T-helper 1 cell treated with Interleukin-12 subunit alpha and Interleukin-12 subunit beta and Interleukin-4 antibody, amounts not matched to agents 30 μg/mL and 1 μg/mL, for 36 hours (primary cell): ENCODE results near the gene PHTF2.

Source experiments
- H3K27ac Mint-ChIP-seq: one replicate; pipeline ENCODE4 v1.8.0; 2021; ENCODE audit warnings: mild to moderate bottlenecking, mixed read lengths
- H3K27me3 Mint-ChIP-seq: one replicate; pipeline ENCODE4 v1.8.0; 2021; ENCODE audit warnings: low read depth, mixed read lengths
- H3K36me3 Mint-ChIP-seq: one replicate; pipeline ENCODE4 v1.8.0; 2021; ENCODE audit warnings: low read depth, mixed read lengths
- H3K4me1 Mint-ChIP-seq: one replicate; pipeline ENCODE4 v1.8.0; 2021; ENCODE audit warnings: low read depth, mixed read lengths
- H3K4me3 Mint-ChIP-seq: one replicate; pipeline ENCODE4 v1.8.0; 2021; ENCODE audit warnings: mild to moderate bottlenecking, moderate library complexity, mixed read lengths
- H3K9me3 Mint-ChIP-seq: one replicate; pipeline ENCODE4 v1.8.0; 2021; ENCODE audit warnings: mixed read lengths

PHTF2 gene

DNA sequence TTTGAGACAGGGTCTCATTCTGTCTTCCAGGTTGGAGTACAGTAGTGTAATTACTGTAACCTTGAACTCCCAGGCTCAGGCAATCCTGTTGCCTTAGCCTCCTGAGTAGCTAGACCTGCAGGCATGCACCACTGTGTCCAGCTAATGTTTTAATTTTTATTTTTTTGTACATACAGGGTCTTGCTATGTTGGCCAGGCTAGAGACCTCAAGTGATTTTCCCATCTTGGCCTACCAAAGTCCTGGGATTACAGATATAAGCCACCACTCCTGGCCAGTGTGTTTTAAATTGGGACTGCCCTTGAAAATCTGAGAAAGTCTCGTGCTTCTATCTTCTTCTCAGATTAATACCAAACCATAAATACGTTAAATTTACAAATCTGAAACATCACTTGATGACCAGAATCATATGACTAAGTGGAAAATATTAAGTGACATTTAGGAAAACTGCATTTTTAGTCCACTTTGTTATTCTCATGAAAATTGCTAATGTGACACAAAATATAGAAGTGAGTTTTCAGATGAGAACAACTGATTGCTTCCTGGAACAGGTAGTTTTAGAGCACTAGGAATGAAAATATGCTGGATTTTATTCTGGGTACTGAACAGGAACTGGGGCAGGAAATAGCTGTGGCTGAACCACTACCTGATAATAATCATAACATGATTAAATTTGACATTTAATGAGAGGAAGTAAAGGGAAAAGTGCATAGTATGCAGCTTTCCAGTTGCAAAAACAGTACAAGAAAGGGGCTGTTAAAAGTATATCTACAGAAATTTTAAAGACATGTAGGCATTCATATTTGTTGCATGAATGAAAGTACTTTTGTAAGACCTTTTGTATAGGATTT lies 4.2 kb downstream of the PHTF2 start:
- H3K27me3 Mint-ChIP-seq = no peaks in the 10 kb centered on the region
- peaks cover 36% of the 10 kb centered on the region for H3K36me3 Mint-ChIP-seq
- H3K27ac Mint-ChIP-seq = peak overlapping the region; percentile 71
- H3K4me1 Mint-ChIP-seq = peaks cover 42% of the 10 kb centered on the region
- peak overlapping the region; percentile 55 for H3K4me3 Mint-ChIP-seq
- peaks cover 31% of the 10 kb centered on the region for H3K9me3 Mint-ChIP-seq

- no peak overlapping the region for H3K27ac Mint-ChIP-seq
- H3K36me3 Mint-ChIP-seq = peaks cover 40% of the 10 kb centered on the region
- H3K4me1 Mint-ChIP-seq = peaks cover 30% of the 10 kb centered on the region
- H3K4me3 Mint-ChIP-seq = no peak overlapping the region
- peaks cover 45% of the 10 kb centered on the region for H3K9me3 Mint-ChIP-seq
- no peaks in the 10 kb centered on the region for H3K27me3 Mint-ChIP-seq
Observed at GRCh38 chr7:77806425-77806824, 7.9 kb downstream of the PHTF2 start.

GRCh38 chr7:77808517-77808916 lies 9.9 kb downstream of the PHTF2 start:
- peaks cover 46% of the 10 kb centered on the region for H3K36me3 Mint-ChIP-seq

DNA sequence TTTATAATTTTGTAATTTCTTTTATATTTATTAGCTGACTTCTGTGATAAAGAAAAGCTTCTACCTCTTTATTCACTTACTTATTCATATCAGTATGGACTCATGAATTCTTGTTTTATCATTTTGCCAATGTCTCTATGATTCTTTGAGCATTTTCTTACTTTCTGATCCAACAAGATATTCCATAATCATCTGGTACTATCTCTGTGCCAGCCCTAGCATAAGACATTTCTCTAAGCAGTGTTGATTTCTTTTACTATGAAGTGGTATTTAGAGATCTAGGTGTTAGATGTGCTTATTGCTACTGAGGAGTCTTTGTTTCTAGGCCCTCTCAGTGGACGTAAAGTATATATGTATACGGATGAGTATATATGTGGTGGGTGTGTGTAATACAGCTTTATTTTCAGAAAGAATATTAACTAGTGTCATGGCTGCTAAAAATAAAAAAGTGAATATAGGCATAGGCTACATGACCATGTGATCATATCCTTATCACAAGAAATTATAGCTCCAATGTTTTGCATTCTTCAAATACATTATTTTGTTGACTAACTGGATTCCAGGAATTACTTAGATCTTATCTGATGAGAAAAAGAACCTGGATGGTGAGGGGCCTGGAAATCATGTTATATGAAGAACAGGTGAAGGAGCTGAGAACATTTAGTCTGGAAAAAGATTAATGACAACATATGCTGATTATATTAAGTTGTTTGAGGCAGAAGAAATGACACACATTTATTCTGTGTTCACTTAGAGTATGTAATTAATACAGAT lies 13.1 kb downstream of the PHTF2 start:
- H3K36me3 Mint-ChIP-seq = peaks cover 39% of the 10 kb centered on the region
- no peaks in the 10 kb centered on the region for H3K27me3 Mint-ChIP-seq
- H3K27ac Mint-ChIP-seq = no peak overlapping the region
- peaks cover 7% of the 10 kb centered on the region for H3K4me1 Mint-ChIP-seq
- H3K9me3 Mint-ChIP-seq = peaks cover 35% of the 10 kb centered on the region
- H3K4me3 Mint-ChIP-seq = no peak overlapping the region

More at GRCh38 chr7:77808517-77808916, 9.9 kb downstream of the PHTF2 start:
- H3K27me3 Mint-ChIP-seq = no peaks in the 10 kb centered on the region
- H3K4me3 Mint-ChIP-seq = no peak overlapping the region
- no peak overlapping the region for H3K27ac Mint-ChIP-seq
- H3K4me1 Mint-ChIP-seq = peaks cover 19% of the 10 kb centered on the region
- H3K9me3 Mint-ChIP-seq = peaks cover 45% of the 10 kb centered on the region

- H3K27ac Mint-ChIP-seq = no peak overlapping the region
- H3K27me3 Mint-ChIP-seq = no peaks in the 10 kb centered on the region
- H3K36me3 Mint-ChIP-seq = peaks cover 40% of the 10 kb centered on the region
- H3K4me3 Mint-ChIP-seq = no peak overlapping the region
- H3K4me1 Mint-ChIP-seq = peaks cover 7% of the 10 kb centered on the region
- peaks cover 35% of the 10 kb centered on the region for H3K9me3 Mint-ChIP-seq
Observed at GRCh38 chr7:77812290-77812685, 13.7 kb downstream of the PHTF2 start.

DNA sequence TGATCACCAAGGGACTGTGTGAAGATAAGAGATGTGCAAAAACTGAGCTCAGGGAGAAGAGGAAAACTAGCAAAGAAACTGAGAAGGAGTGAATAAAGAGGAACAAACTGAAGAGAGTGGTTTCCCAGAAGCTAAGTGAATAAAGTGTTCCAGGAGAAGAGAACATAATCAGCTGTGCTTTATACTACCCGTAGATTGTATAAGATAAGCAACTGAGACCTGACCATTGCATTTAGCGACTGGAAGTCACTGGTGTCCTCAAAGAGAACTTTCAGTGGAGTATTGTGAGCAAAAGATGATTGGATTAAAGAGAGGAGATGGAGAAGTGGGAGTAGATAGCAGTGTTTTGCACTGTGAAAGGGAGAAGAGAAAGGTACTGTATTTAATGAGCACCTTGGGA lies 14.6 kb downstream of the PHTF2 start:
- H3K4me3 Mint-ChIP-seq = no peak overlapping the region
- H3K9me3 Mint-ChIP-seq = peaks cover 30% of the 10 kb centered on the region
- H3K36me3 Mint-ChIP-seq = peaks cover 41% of the 10 kb centered on the region
- H3K4me1 Mint-ChIP-seq = peaks cover 7% of the 10 kb centered on the region
- no peak overlapping the region for H3K27ac Mint-ChIP-seq
- H3K27me3 Mint-ChIP-seq = no peaks in the 10 kb centered on the region

DNA sequence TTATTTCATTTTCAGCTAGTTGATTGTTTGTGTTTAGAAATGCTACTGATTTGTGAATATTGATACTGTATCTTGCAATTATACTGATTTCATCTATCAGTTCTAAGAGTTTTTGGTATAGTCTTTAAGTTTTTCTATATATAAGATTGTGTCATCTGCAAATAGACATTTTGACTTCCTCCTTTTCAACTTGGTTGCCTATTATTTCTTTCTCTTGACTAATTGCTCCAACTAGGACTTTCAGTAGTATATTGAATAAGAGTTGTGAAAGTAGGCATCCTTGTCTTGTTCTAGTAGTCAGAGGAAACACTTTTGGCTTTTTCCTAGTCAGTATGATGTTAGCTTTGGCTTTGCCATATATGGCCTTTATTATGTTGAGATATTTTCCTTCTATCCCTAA lies 20.4 kb downstream of the PHTF2 start:
- Mint-ChIP-seq H3K27ac (no peak overlapping the region), H3K4me3 (no peak overlapping the region), H3K4me1 (peaks cover 9% of the 10 kb centered on the region), H3K27me3 (no peaks in the 10 kb centered on the region), H3K9me3 (peaks cover 68% of the 10 kb centered on the region), H3K36me3 (peaks cover 74% of the 10 kb centered on the region)

DNA sequence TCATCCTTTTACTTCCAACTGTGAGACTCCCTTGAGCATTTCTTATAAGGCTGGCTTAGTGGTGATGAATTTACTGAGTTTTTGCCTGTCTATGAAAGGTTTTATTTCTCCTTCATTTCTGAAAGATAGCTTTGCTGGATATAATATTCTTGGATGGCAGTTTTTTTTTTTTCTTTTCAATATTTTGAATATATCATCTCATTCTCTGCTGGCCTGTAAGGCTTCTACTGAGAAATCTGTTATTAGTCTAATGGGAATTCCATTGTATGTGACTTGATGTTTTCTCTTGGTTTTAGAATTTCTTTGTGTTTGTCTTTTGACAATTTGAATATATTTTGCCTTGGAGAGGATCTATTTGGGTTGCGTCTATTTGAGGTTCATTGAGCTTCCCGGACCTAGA lies 22.4 kb downstream of the PHTF2 start:
- H3K27ac Mint-ChIP-seq = no peak overlapping the region

DNA sequence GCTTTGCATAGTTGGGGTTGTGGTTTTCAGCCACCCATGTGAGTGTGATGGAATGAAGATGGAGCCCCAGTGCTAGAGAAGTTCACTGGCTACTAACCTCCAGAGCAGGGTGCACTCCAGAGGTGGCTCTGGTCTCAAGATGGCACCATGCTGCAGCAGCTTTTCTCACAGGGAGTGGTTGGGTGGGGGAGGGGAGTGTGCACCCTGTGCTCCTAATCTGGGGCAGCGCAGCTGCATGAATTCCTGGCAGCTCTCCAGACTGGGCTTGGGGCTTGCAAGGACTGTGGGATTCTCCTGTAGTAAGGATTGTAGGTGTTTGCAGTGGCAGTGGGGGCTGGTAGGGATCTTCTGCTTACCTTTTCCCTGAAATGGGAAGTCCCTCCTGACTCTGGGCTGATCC lies 23.7 kb downstream of the PHTF2 start:
- H3K9me3 Mint-ChIP-seq = peaks cover 70% of the 10 kb centered on the region
- no peak overlapping the region for H3K4me3 Mint-ChIP-seq
- H3K27me3 Mint-ChIP-seq = no peaks in the 10 kb centered on the region
- H3K4me1 Mint-ChIP-seq = peaks cover 16% of the 10 kb centered on the region
- H3K36me3 Mint-ChIP-seq = peaks cover 70% of the 10 kb centered on the region
- H3K27ac Mint-ChIP-seq = no peak overlapping the region

More for the DNA sequence above, 22.4 kb downstream of the PHTF2 start:
- H3K36me3 Mint-ChIP-seq = peaks cover 77% of the 10 kb centered on the region
- H3K4me1 Mint-ChIP-seq = peaks cover 15% of the 10 kb centered on the region
- no peaks in the 10 kb centered on the region for H3K27me3 Mint-ChIP-seq
- no peak overlapping the region for H3K4me3 Mint-ChIP-seq
- peaks cover 73% of the 10 kb centered on the region for H3K9me3 Mint-ChIP-seq

GRCh38 chr7:77823787-77824186 lies 25.2 kb downstream of the PHTF2 start:
- no peak overlapping the region for H3K4me3 Mint-ChIP-seq
- peaks cover 60% of the 10 kb centered on the region for H3K9me3 Mint-ChIP-seq
- H3K4me1 Mint-ChIP-seq = peaks cover 20% of the 10 kb centered on the region
- no peaks in the 10 kb centered on the region for H3K27me3 Mint-ChIP-seq
- H3K27ac Mint-ChIP-seq = no peak overlapping the region
- peaks cover 56% of the 10 kb centered on the region for H3K36me3 Mint-ChIP-seq

GRCh38 chr7:77824636-77825035 lies 26.1 kb downstream of the PHTF2 start:
- Mint-ChIP-seq H3K27ac (no peak overlapping the region), H3K36me3 (peaks cover 48% of the 10 kb centered on the region), H3K27me3 (no peaks in the 10 kb centered on the region), H3K4me1 (peaks cover 20% of the 10 kb centered on the region), H3K4me3 (no peak overlapping the region), H3K9me3 (peaks cover 52% of the 10 kb centered on the region)

DNA sequence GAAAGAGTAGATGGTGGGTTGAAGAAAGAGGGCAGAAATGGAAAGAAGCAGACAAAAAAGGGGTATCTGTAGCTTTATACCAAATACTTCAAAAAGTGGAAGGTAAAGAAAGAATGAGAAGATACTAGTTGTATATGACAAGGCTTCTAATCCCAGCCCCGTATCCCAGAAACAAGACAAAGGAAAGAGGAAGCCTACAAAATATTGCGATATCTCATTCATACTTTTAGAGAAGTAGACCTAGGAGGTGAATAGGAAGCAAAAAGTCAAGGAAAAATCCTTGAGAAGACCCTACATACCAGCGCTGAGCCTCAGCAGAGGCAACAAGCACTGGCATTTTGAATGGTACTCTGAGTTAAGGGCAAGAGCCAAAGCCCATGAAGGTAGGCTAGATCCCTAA lies 26.6 kb downstream of the PHTF2 start:
- no peak overlapping the region for H3K27ac Mint-ChIP-seq
- peaks cover 43% of the 10 kb centered on the region for H3K36me3 Mint-ChIP-seq
- peaks cover 47% of the 10 kb centered on the region for H3K9me3 Mint-ChIP-seq
- H3K4me1 Mint-ChIP-seq = peaks cover 20% of the 10 kb centered on the region
- no peak overlapping the region for H3K4me3 Mint-ChIP-seq
- no peaks in the 10 kb centered on the region for H3K27me3 Mint-ChIP-seq

- no peak overlapping the region for H3K27ac Mint-ChIP-seq
- H3K4me1 Mint-ChIP-seq = peaks cover 26% of the 10 kb centered on the region
- peaks cover 35% of the 10 kb centered on the region for H3K9me3 Mint-ChIP-seq
- H3K4me3 Mint-ChIP-seq = no peak overlapping the region
- no peaks in the 10 kb centered on the region for H3K27me3 Mint-ChIP-seq
- H3K36me3 Mint-ChIP-seq = peaks cover 31% of the 10 kb centered on the region
Observed at GRCh38 chr7:77826300-77826699, 27.7 kb downstream of the PHTF2 start.

GRCh38 chr7:77827999-77828398 lies 29.4 kb downstream of the PHTF2 start:
- Mint-ChIP-seq H3K36me3 (peaks cover 20% of the 10 kb centered on the region), H3K4me3 (no peak overlapping the region), H3K4me1 (peaks cover 24% of the 10 kb centered on the region), H3K27ac (no peak overlapping the region), H3K9me3 (peaks cover 26% of the 10 kb centered on the region), H3K27me3 (no peaks in the 10 kb centered on the region)
